Bronchial epithelial cell (primary cell): ENCODE results near the gene CDCA8. TPM values are rescaled to one million over a fixed set of nuclear protein-coding genes. Genes with fewer than 3 reads are reported as not detected.
"Not testable (repeated sequence)": the region's sequence is repeated elsewhere in the genome, so short reads cannot be mapped to it uniquely, and the experiment has no call there.

Experiments
- DNase-seq: peaks from one replicate; pipeline ENCODE4 v3.0.0-alpha.2; 2010; ENCODE audit warnings: low read depth
- FAIRE-seq: peaks from 2 replicates; lab custom pipeline; 2011; peaks lifted over from hg19 to GRCh38; lab: Jason Lieb, UNC
- H3K27me3 ChIP-seq: 2 replicates; pipeline ENCODE4 v1.5.1; 2011; ENCODE audit warnings: low read length; ENCODE audit not compliant: control insufficient read depth, insufficient read depth
- H3K36me3 ChIP-seq: 2 replicates; pipeline ENCODE4 v1.5.1; 2011; ENCODE audit warnings: low read length; ENCODE audit not compliant: control insufficient read depth, insufficient read depth
- H3K4me3 ChIP-seq: 2 replicates; pipeline ENCODE4 v1.5.1; 2011; ENCODE audit warnings: mild to moderate bottlenecking, low read depth, low read length, control low read depth
- CTCF ChIP-seq: IDR thresholded peaks from 2 replicates; pipeline ENCODE4 v1.5.1; 2011; ENCODE audit warnings: mild to moderate bottlenecking, moderate library complexity, low read length, control low read depth, inconsistent platforms; ENCODE audit not compliant: insufficient read depth, severe bottlenecking
- total RNA-seq: library from RNA; depleted of rRNA; stranded (reverse); fragments of >200 nt; gene quantifications from 2 replicates; pipeline ENCODE4 v1.2.1, GENCODE V29; 2014

Gene CDCA8
- total RNA-seq, 1 donor from 2014 or later, result 0.26 TPM

- FAIRE-seq (peak; percentile 40), DNase-seq (no peak)
- H3K36me3 ChIP-seq, result peaks cover 9% of the 10 kb centered on the region
- H3K27me3 ChIP-seq, result no peaks in the 10 kb centered on the region
- TF ChIP-seq CTCF, result no peak
- H3K4me3 ChIP-seq, result no peak overlapping the region
These were observed 11.4 kb upstream of the CDCA8 start for GRCh38 chr1:37680933-37681332.

- peak; percentile 72 for TF ChIP-seq CTCF
- no peak for FAIRE-seq
- H3K4me3 ChIP-seq, result no peak overlapping the region
- H3K27me3 ChIP-seq, result no peaks in the 10 kb centered on the region
- peaks cover 11% of the 10 kb centered on the region for H3K36me3 ChIP-seq
- peak; percentile 52 for DNase-seq
These were observed 9.9 kb upstream of the CDCA8 start for GRCh38 chr1:37682334-37682987.

- H3K36me3 ChIP-seq, result peaks cover 11% of the 10 kb centered on the region
- not testable (repeated sequence) for H3K4me3 ChIP-seq, DNase-seq, H3K27me3 ChIP-seq, FAIRE-seq
These were observed 8.1 kb upstream of the CDCA8 start for GRCh38 chr1:37684182-37684581.

- FAIRE-seq (no peak), DNase-seq (no peak)
- no peak overlapping the region for H3K4me3 ChIP-seq
- TF ChIP-seq CTCF, result no peak
- no peaks in the 10 kb centered on the region for H3K27me3 ChIP-seq
- peaks cover 11% of the 10 kb centered on the region for H3K36me3 ChIP-seq
These were observed 6.6 kb upstream of the CDCA8 start for GRCh38 chr1:37685722-37686121.

- H3K27me3 ChIP-seq, FAIRE-seq, DNase-seq, H3K4me3 ChIP-seq, H3K36me3 ChIP-seq: not testable (repeated sequence)
These were observed 4.6 kb upstream of the CDCA8 start for GRCh38 chr1:37687764-37688163.

GRCh38 chr1:37688926-37689325 is 3.4 kb upstream of the CDCA8 start:
- peaks cover 6% of the 10 kb centered on the region for H3K36me3 ChIP-seq
- no peaks in the 10 kb centered on the region for H3K27me3 ChIP-seq
- no peak overlapping the region for H3K4me3 ChIP-seq
- no peak for FAIRE-seq
- TF ChIP-seq CTCF, result no peak
- no peak for DNase-seq

GRCh38 chr1:37691497-37692077 is 729 bp upstream of the CDCA8 start:
- TF ChIP-seq CTCF, result no peak
- Histone ChIP-seq H3K4me3 (peak overlapping the region; percentile 83), H3K27me3 (no peaks in the 10 kb centered on the region), H3K36me3 (peaks cover 4% of the 10 kb centered on the region)
- FAIRE-seq (no peak), DNase-seq (peak; percentile 35)
